Measurements from ENCODE around the gene ZAR1L.

DNA sequence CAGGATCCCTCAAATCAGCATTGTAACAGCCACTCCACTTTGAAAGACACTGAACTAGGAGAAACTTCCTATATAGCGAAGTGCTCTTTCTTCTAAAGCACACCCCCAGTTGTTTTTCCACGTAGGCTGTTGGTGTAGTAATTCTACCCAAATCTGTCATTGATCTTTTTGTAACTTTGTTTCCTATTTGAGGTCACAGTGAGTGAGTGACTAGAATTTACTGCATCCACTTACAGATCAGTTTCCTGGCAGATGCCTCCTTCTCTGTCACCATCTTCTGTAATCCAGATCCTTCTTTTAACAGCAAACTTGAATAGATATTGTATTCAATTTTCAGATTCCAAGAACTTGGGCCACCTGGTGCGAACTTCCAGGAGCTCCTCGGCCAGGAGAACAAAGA is 15.3 kb downstream of the ZAR1L start:
- TF ChIP-seq, protein P1, sequence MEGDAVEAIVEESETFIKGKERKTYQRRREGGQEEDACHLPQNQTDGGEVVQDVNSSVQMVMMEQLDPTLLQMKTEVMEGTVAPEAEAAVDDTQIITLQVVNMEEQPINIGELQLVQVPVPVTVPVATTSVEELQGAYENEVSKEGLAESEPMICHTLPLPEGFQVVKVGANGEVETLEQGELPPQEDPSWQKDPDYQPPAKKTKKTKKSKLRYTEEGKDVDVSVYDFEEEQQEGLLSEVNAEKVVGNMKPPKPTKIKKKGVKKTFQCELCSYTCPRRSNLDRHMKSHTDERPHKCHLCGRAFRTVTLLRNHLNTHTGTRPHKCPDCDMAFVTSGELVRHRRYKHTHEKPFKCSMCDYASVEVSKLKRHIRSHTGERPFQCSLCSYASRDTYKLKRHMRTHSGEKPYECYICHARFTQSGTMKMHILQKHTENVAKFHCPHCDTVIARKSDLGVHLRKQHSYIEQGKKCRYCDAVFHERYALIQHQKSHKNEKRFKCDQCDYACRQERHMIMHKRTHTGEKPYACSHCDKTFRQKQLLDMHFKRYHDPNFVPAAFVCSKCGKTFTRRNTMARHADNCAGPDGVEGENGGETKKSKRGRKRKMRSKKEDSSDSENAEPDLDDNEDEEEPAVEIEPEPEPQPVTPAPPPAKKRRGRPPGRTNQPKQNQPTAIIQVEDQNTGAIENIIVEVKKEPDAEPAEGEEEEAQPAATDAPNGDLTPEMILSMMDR (IDR thresholded peaks at IDR 0.05; ENCODE audit: borderline replicate concordance, extremely low read depth, low read length, poor library complexity, severe bottlenecking) = no peak
- TF ChIP-seq EZH2 (IDR thresholded peaks at IDR 0.05; ENCODE audit: borderline replicate concordance, low read depth, low read length, severe bottlenecking) = no peak

Data from DND-41 (cell line).